Measurements from ENCODE around the gene NCOA4.
"Not testable (repeated sequence)": the region's sequence is repeated elsewhere in the genome, so short reads cannot be mapped to it uniquely, and the experiment has no call there.

Gene NCOA4

GRCh38 chr10:46004963-46005362, 25.5 kb downstream of the NCOA4 start:
- DNase-seq (ENCODE audit: low spot score): no peak
- H3K27ac ChIP-seq: no peak overlapping the region
- no peak for TF ChIP-seq CTCF (conservative IDR thresholded peaks at IDR 0.05; ENCODE audit: low read depth)
- POLR2A ChIA-PET (ENCODE audit: low non-redundant PET): no interaction called here
- CTCF ChIA-PET: no interaction called here

GRCh38 chr10:46002916-46003693, 27.3 kb downstream of the NCOA4 start:
- TF ChIP-seq CTCF (conservative IDR thresholded peaks at IDR 0.05; ENCODE audit: low read depth): no peak
- DNase-seq (ENCODE audit: low spot score): no peak
- CTCF ChIA-PET: no interaction called here
- no peak overlapping the region for H3K27ac ChIP-seq
- POLR2A ChIA-PET (ENCODE audit: low non-redundant PET): no interaction called here

GRCh38 chr10:46002189-46002687, 28.2 kb downstream of the NCOA4 start:
- CTCF ChIA-PET: interaction anchor here (0.6 kb wide), 1 partner anchor 11 kb away, joined by 3 read pairs; no protein-coding TSS in a partner anchor
- H3K27ac ChIP-seq; POLR2A ChIA-PET (ENCODE audit: low non-redundant PET); DNase-seq (ENCODE audit: low spot score): not testable (repeated sequence)

- no peak for TF ChIP-seq CTCF (conservative IDR thresholded peaks at IDR 0.05; ENCODE audit: low read depth)
- no peak overlapping the region for H3K27ac ChIP-seq
- CTCF ChIA-PET: interaction anchor here (0.6 to 0.7 kb wide), 2 partner anchors 12 to 185 kb away, joined by 3 read pairs; no protein-coding TSS in a partner anchor
- POLR2A ChIA-PET (ENCODE audit: low non-redundant PET): no interaction called here
- DNase-seq (ENCODE audit: low spot score): no peak
Observed at GRCh38 chr10:46001187-46001756, 29.2 kb downstream of the NCOA4 start.

GRCh38 chr10:46000538-46000937, 29.9 kb downstream of the NCOA4 start:
- TF ChIP-seq CTCF (conservative IDR thresholded peaks at IDR 0.05; ENCODE audit: low read depth): no peak
- POLR2A ChIA-PET (ENCODE audit: low non-redundant PET): no interaction called here
- no peak for DNase-seq (ENCODE audit: low spot score)
- no peak overlapping the region for H3K27ac ChIP-seq
- CTCF ChIA-PET: no interaction called here

GRCh38 chr10:45999955-46000354, 30.5 kb downstream of the NCOA4 start:
- CTCF ChIA-PET; H3K27ac ChIP-seq; POLR2A ChIA-PET (ENCODE audit: low non-redundant PET); DNase-seq (ENCODE audit: low spot score): not testable (repeated sequence)

- no peak overlapping the region for H3K27ac ChIP-seq
- no peak for TF ChIP-seq CTCF (conservative IDR thresholded peaks at IDR 0.05; ENCODE audit: low read depth)
- DNase-seq (ENCODE audit: low spot score): no peak
- CTCF ChIA-PET: no interaction called here
- POLR2A ChIA-PET (ENCODE audit: low non-redundant PET): no interaction called here
Observed at GRCh38 chr10:45997994-45998763, 32.2 kb downstream of the NCOA4 start.
